ENCODE measurements around the gene PITPNC1.

Gene PITPNC1

DNA sequence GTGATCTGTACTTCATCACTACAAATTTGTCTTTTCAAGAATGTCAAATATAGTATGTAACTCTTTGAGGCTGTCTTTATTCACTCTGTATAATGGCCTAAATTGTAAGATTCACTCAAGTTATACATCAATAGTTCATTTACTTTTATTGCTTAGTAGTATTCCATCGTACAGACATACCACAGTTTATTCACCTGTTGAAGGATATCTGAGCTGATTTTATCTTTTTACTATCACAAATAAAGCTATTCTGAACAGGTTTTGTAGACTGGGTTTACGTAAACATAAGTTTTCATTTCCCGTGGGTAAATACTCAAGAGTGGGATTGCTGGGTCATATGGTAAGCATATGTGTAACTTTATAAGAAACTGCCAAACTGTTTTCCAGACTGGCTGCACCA lies 29.3 kb upstream of the PITPNC1 start:
- peaks cover 0 to 17% of the 10 kb centered on the region in 2 donors for H3K9me3 ChIP-seq (replicated peaks in 1 of 2; ENCODE audit: control insufficient read depth in 2 of 2, insufficient read depth in 1 of 2, low read depth in 1 of 2, low read length in 2 of 2)
- no peak overlapping the region for H4K91ac ChIP-seq (ENCODE audit: low read depth, low read length, poor library complexity)
- no peak overlapping the region for H3K23ac ChIP-seq (ENCODE audit: low read depth, low read length, poor library complexity)
- H3K4me2 ChIP-seq (ENCODE audit: insufficient read depth, low read length, poor library complexity, severe bottlenecking) = no peak overlapping the region
- no peak for DNase-seq (ENCODE audit: low spot score)
- H3K4ac ChIP-seq (ENCODE audit: low read length) = no peak overlapping the region
- no peaks in the 10 kb centered on the region for H3K27me3 ChIP-seq (ENCODE audit: control insufficient read depth in 3 of 3, insufficient read depth in 3 of 3, low read depth in 1 of 3, low read length in 3 of 3)
- no peak overlapping the region for H2BK15ac ChIP-seq (ENCODE audit: low read length)
- H2BK120ac ChIP-seq (ENCODE audit: low read depth, low read length) = no peak overlapping the region
- no peak overlapping the region for H4K8ac ChIP-seq (ENCODE audit: low read depth, low read length)
- no peak overlapping the region for H3K9ac ChIP-seq (ENCODE audit: low read depth, low read length, poor library complexity)
- H2AFZ ChIP-seq (ENCODE audit: low read length) = no peak overlapping the region
- H2BK12ac ChIP-seq (ENCODE audit: low read length) = no peak overlapping the region
- H2AK5ac ChIP-seq (ENCODE audit: low read depth, low read length) = no peak overlapping the region
- H3K27ac ChIP-seq (replicated peaks; ENCODE audit: low read length) = no peak overlapping the region
- H2BK5ac ChIP-seq (ENCODE audit: low read length) = no peak overlapping the region
- H3K4me1 ChIP-seq (ENCODE audit: control insufficient read depth in 2 of 2, insufficient read depth in 1 of 2, low read depth in 1 of 2, low read length in 2 of 2) = no peaks in the 10 kb centered on the region
- no peak overlapping the region for H3K14ac ChIP-seq (ENCODE audit: low read length)
- H3K79me1 ChIP-seq (ENCODE audit: low read depth, low read length) = no peaks in the 10 kb centered on the region
- H3K4me3 ChIP-seq (ENCODE audit: low read length in 2 of 2) = no peak overlapping the region
- WGBS, 2 donors (ENCODE audit: extremely low coverage in 2 of 2, insufficient read length in 2 of 2, insufficient replicate concordance in 1 of 2) = no CpG with 5 or more reads among the region's 3 CpGs
- H3K36me3 ChIP-seq (replicated peaks in 1 of 2; ENCODE audit: control insufficient read depth in 2 of 2, insufficient read depth in 2 of 2, low read length in 2 of 2) = peaks cover 20 to 94% of the 10 kb centered on the region in 2 donors
- H3K18ac ChIP-seq (ENCODE audit: low read length) = no peak overlapping the region

DNA sequence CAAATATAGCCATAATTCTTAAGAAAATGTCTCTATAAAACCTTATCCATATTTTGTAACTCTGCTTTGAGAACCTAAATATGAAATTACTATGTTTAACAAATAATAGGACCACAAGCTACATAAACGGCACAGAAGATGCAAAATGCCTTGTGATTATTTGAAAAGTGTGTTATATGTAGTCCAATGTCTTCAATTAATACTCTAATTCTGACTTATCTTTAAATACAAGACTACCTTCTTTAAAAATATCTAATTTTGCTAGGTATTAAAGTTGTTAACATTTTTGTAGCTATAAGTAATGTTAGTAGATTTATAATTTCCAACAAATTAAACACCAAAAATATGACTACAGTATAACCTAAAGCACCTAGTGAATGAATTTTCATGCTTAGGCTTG lies 27.7 kb upstream of the PITPNC1 start:
- no peak overlapping the region for H2AFZ ChIP-seq (ENCODE audit: low read length)
- peaks cover 18 to 95% of the 10 kb centered on the region in 2 donors for H3K36me3 ChIP-seq (replicated peaks in 1 of 2; ENCODE audit: control insufficient read depth in 2 of 2, insufficient read depth in 2 of 2, low read length in 2 of 2)
- H2BK12ac ChIP-seq (ENCODE audit: low read length) = no peak overlapping the region
- no peak overlapping the region for H4K91ac ChIP-seq (ENCODE audit: low read depth, low read length, poor library complexity)
- no peak overlapping the region for H2AK5ac ChIP-seq (ENCODE audit: low read depth, low read length)
- H3K23ac ChIP-seq (ENCODE audit: low read depth, low read length, poor library complexity) = no peak overlapping the region
- no peak overlapping the region for H2BK15ac ChIP-seq (ENCODE audit: low read length)
- peaks cover 1% of the 10 kb centered on the region for H3K79me1 ChIP-seq (ENCODE audit: low read depth, low read length)
- no peaks in the 10 kb centered on the region for H3K4me1 ChIP-seq (ENCODE audit: control insufficient read depth in 2 of 2, insufficient read depth in 1 of 2, low read depth in 1 of 2, low read length in 2 of 2)
- H3K4me3 ChIP-seq (ENCODE audit: low read length in 2 of 2) = no peak overlapping the region
- H3K27ac ChIP-seq (replicated peaks; ENCODE audit: low read length) = no peak overlapping the region
- H3K9me3 ChIP-seq (replicated peaks in 1 of 2; ENCODE audit: control insufficient read depth in 2 of 2, insufficient read depth in 1 of 2, low read depth in 1 of 2, low read length in 2 of 2) = peaks cover 0 to 17% of the 10 kb centered on the region in 2 donors
- DNase-seq (ENCODE audit: low spot score) = no peak
- H3K18ac ChIP-seq (ENCODE audit: low read length) = no peak overlapping the region
- H3K14ac ChIP-seq (ENCODE audit: low read length) = no peak overlapping the region
- no peak overlapping the region for H3K4ac ChIP-seq (ENCODE audit: low read length)
- WGBS, 2 donors (ENCODE audit: extremely low coverage in 2 of 2, insufficient read length in 2 of 2, insufficient replicate concordance in 1 of 2) = no CpG with 5 or more reads among the region's 1 CpG
- H3K4me2 ChIP-seq (ENCODE audit: insufficient read depth, low read length, poor library complexity, severe bottlenecking) = no peak overlapping the region
- H4K8ac ChIP-seq (ENCODE audit: low read depth, low read length) = no peak overlapping the region
- H2BK120ac ChIP-seq (ENCODE audit: low read depth, low read length) = no peak overlapping the region
- H3K27me3 ChIP-seq (ENCODE audit: control insufficient read depth in 3 of 3, insufficient read depth in 3 of 3, low read depth in 1 of 3, low read length in 3 of 3) = no peaks in the 10 kb centered on the region
- H2BK5ac ChIP-seq (ENCODE audit: low read length) = no peak overlapping the region
- no peak overlapping the region for H3K9ac ChIP-seq (ENCODE audit: low read depth, low read length, poor library complexity)

DNA sequence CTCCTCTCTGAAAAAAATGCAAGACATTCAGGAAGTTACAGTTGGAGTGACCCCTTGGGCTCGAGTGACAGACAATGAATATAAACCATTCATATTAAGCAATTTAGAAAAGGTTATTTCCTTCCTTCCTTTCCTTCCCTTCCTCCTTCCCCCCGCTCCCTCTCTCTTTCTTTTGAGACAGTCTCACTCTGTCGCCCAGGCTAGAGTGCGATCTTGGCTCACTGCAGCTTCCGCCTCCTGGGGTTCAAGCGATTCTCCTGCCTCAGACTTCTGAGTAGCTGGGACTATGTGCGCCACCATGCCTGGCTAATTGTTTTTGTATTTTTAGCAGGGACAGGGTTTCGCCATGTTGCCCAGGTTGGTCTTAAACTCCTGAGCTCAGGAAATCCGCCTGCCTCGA lies 23.9 kb upstream of the PITPNC1 start:
- H3K9me3 ChIP-seq (replicated peaks in 1 of 2; ENCODE audit: control insufficient read depth in 2 of 2, insufficient read depth in 1 of 2, low read depth in 1 of 2, low read length in 2 of 2) = peaks cover 0 to 10% of the 10 kb centered on the region in 2 donors
- peaks cover 16 to 96% of the 10 kb centered on the region in 2 donors for H3K36me3 ChIP-seq (replicated peaks in 1 of 2; ENCODE audit: control insufficient read depth in 2 of 2, insufficient read depth in 2 of 2, low read length in 2 of 2)
- H3K4me2 ChIP-seq (ENCODE audit: insufficient read depth, low read length, poor library complexity, severe bottlenecking) = no peak overlapping the region
- H2BK5ac ChIP-seq (ENCODE audit: low read length) = no peak overlapping the region
- no peak overlapping the region for H3K23ac ChIP-seq (ENCODE audit: low read depth, low read length, poor library complexity)
- no peaks in the 10 kb centered on the region for H3K4me1 ChIP-seq (ENCODE audit: control insufficient read depth in 2 of 2, insufficient read depth in 1 of 2, low read depth in 1 of 2, low read length in 2 of 2)
- WGBS, 2 donors (ENCODE audit: extremely low coverage in 2 of 2, insufficient read length in 2 of 2, insufficient replicate concordance in 1 of 2) = no CpG with 5 or more reads among the region's 10 CpGs
- H3K4ac ChIP-seq (ENCODE audit: low read length) = no peak overlapping the region
- no peaks in the 10 kb centered on the region for H3K27me3 ChIP-seq (ENCODE audit: control insufficient read depth in 3 of 3, insufficient read depth in 3 of 3, low read depth in 1 of 3, low read length in 3 of 3)
- H2BK120ac ChIP-seq (ENCODE audit: low read depth, low read length) = no peak overlapping the region
- no peak overlapping the region for H3K9ac ChIP-seq (ENCODE audit: low read depth, low read length, poor library complexity)
- H3K79me1 ChIP-seq (ENCODE audit: low read depth, low read length) = peaks cover 1% of the 10 kb centered on the region
- DNase-seq (ENCODE audit: low spot score) = no peak
- H4K91ac ChIP-seq (ENCODE audit: low read depth, low read length, poor library complexity) = no peak overlapping the region
- H2BK12ac ChIP-seq (ENCODE audit: low read length) = no peak overlapping the region
- H2BK15ac ChIP-seq (ENCODE audit: low read length) = no peak overlapping the region
- H2AFZ ChIP-seq (ENCODE audit: low read length) = no peak overlapping the region
- H3K4me3 ChIP-seq (ENCODE audit: low read length in 2 of 2) = no peak overlapping the region
- H3K14ac ChIP-seq (ENCODE audit: low read length) = no peak overlapping the region
- H2AK5ac ChIP-seq (ENCODE audit: low read depth, low read length) = no peak overlapping the region
- no peak overlapping the region for H4K8ac ChIP-seq (ENCODE audit: low read depth, low read length)
- no peak overlapping the region for H3K18ac ChIP-seq (ENCODE audit: low read length)
- no peak overlapping the region for H3K27ac ChIP-seq (replicated peaks; ENCODE audit: low read length)

DNA sequence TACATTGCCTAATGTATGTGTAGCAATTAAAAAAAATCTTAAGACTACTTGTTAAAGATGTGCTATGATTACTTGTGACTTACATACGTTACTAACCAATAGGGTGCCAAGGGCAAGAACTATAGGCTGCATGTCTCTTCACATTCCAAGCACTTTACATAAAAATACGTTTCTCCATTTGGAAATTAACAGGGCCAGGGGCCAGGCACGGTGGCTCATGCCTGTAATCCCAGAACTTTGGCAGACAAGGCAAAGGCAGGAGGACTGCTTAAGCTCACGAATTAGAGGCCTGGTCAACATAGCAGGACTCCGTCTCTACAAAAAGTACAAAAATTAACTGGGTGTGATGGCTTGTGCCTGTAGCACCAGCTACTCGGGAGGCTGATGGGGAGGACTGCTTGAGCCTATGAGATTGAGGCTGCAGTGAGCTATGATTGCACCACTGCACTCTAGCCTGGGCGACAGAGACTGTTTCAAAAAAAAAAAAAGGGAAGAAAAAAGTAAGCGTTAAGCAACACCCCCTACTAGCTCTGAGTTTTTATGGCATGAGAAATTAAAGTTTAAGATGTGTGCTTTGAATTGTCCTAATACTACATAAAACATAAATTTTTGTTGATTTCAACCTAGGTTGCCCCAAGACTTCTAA lies 23.0 kb upstream of the PITPNC1 start:
- Histone ChIP-seq H3K23ac (ENCODE audit: low read depth, low read length, poor library complexity) (no peak overlapping the region), H3K4ac (ENCODE audit: low read length) (no peak overlapping the region), H3K4me1 (ENCODE audit: control insufficient read depth in 2 of 2, insufficient read depth in 1 of 2, low read depth in 1 of 2, low read length in 2 of 2) (no peaks in the 10 kb centered on the region), H3K9me3 (replicated peaks in 1 of 2; ENCODE audit: control insufficient read depth in 2 of 2, insufficient read depth in 1 of 2, low read depth in 1 of 2, low read length in 2 of 2) (peaks cover 0 to 4% of the 10 kb centered on the region in 2 donors), H2BK15ac (ENCODE audit: low read length) (no peak overlapping the region), H3K27me3 (ENCODE audit: control insufficient read depth in 3 of 3, insufficient read depth in 3 of 3, low read depth in 1 of 3, low read length in 3 of 3) (no peaks in the 10 kb centered on the region), H3K27ac (replicated peaks; ENCODE audit: low read length) (no peak overlapping the region), H3K4me2 (ENCODE audit: insufficient read depth, low read length, poor library complexity, severe bottlenecking) (no peak overlapping the region), H3K4me3 (ENCODE audit: low read length in 2 of 2) (no peak overlapping the region), H2BK12ac (ENCODE audit: low read length) (no peak overlapping the region), H2BK5ac (ENCODE audit: low read length) (no peak overlapping the region), H3K18ac (ENCODE audit: low read length) (no peak overlapping the region), H3K36me3 (replicated peaks in 1 of 2; ENCODE audit: control insufficient read depth in 2 of 2, insufficient read depth in 2 of 2, low read length in 2 of 2) (peaks cover 11 to 96% of the 10 kb centered on the region in 2 donors), H3K79me1 (ENCODE audit: low read depth, low read length) (peaks cover 3% of the 10 kb centered on the region), H2BK120ac (ENCODE audit: low read depth, low read length) (no peak overlapping the region), H2AFZ (ENCODE audit: low read length) (no peak overlapping the region), H3K9ac (ENCODE audit: low read depth, low read length, poor library complexity) (no peak overlapping the region), H3K14ac (ENCODE audit: low read length) (no peak overlapping the region), H4K91ac (ENCODE audit: low read depth, low read length, poor library complexity) (no peak overlapping the region), H2AK5ac (ENCODE audit: low read depth, low read length) (no peak overlapping the region), H4K8ac (ENCODE audit: low read depth, low read length) (no peak overlapping the region)
- WGBS, 2 donors (ENCODE audit: extremely low coverage in 2 of 2, insufficient read length in 2 of 2, insufficient replicate concordance in 1 of 2) = no CpG with 5 or more reads among the region's 8 CpGs
- DNase-seq (ENCODE audit: low spot score) = no peak

Measured in neuronal stem cell (in vitro differentiated cells).